Neuron (in vitro differentiated cells): Measurements from ENCODE around the gene DUSP19.
"Not testable (repeated sequence)": the region's sequence is repeated elsewhere in the genome, so short reads cannot be mapped to it uniquely, and the experiment has no call there.

Experiments
- H2AFZ ChIP-seq: one replicate; pipeline ENCODE4 v1.6.1; 2013; ENCODE audit warnings: low read depth, mild to moderate bottlenecking, inconsistent platforms, low read length, moderate library complexity
- H3K27me3 ChIP-seq: one replicate; pipeline ENCODE4 v1.6.1; 2013; ENCODE audit warnings: low read length; ENCODE audit not compliant: insufficient read depth
- H3K36me3 ChIP-seq: one replicate; pipeline ENCODE4 v1.6.1; 2013; ENCODE audit warnings: low read length; ENCODE audit not compliant: insufficient read depth
- H3K4me1 ChIP-seq: one replicate; pipeline ENCODE4 v1.6.1; 2013; ENCODE audit warnings: low read length; ENCODE audit not compliant: insufficient read depth
- H3K4me3 ChIP-seq: 2 replicates; pipeline ENCODE4 v1.5.1; 2013; ENCODE audit warnings: mild to moderate bottlenecking, low read length, moderate library complexity
- H3K9me3 ChIP-seq: one replicate; pipeline ENCODE4 v1.6.1; 2013; ENCODE audit warnings: low read length

DUSP19 gene

GRCh38 chr2:183043580-183043979 is 35.0 kb upstream of the DUSP19 start:
- H3K36me3 ChIP-seq, H3K4me1 ChIP-seq, H3K4me3 ChIP-seq, H2AFZ ChIP-seq, H3K9me3 ChIP-seq, H3K27me3 ChIP-seq: not testable (repeated sequence)

- not testable (repeated sequence) for H3K4me3 ChIP-seq, H3K27me3 ChIP-seq, H2AFZ ChIP-seq, H3K36me3 ChIP-seq, H3K4me1 ChIP-seq, H3K9me3 ChIP-seq
Measured at GRCh38 chr2:183047486-183048125, 30.9 kb upstream of the DUSP19 start.

GRCh38 chr2:183049420-183049819 is 29.1 kb upstream of the DUSP19 start:
- Histone ChIP-seq H3K4me3 (no peak overlapping the region), H3K27me3 (peaks cover 5% of the 10 kb centered on the region), H3K4me1 (no peaks in the 10 kb centered on the region), H2AFZ (no peak overlapping the region), H3K9me3 (no peaks in the 10 kb centered on the region), H3K36me3 (no peaks in the 10 kb centered on the region)

GRCh38 chr2:183057333-183057985 is 21.1 kb upstream of the DUSP19 start:
- Histone ChIP-seq H3K4me3 (no peak overlapping the region), H3K27me3 (peaks cover 2% of the 10 kb centered on the region)

GRCh38 chr2:183059561-183059960 is 19.0 kb upstream of the DUSP19 start:
- peaks cover 6% of the 10 kb centered on the region for H3K4me1 ChIP-seq
- no peaks in the 10 kb centered on the region for H3K27me3 ChIP-seq
- no peak overlapping the region for H2AFZ ChIP-seq
- no peaks in the 10 kb centered on the region for H3K9me3 ChIP-seq
- no peaks in the 10 kb centered on the region for H3K36me3 ChIP-seq
- no peak overlapping the region for H3K4me3 ChIP-seq

More at GRCh38 chr2:183057333-183057985, 21.1 kb upstream of the DUSP19 start:
- Histone ChIP-seq H3K36me3 (no peaks in the 10 kb centered on the region), H3K4me1 (no peaks in the 10 kb centered on the region), H3K9me3 (no peaks in the 10 kb centered on the region), H2AFZ (no peak overlapping the region)

GRCh38 chr2:183060571-183061231 is 17.8 kb upstream of the DUSP19 start:
- H3K36me3 ChIP-seq, result no peaks in the 10 kb centered on the region
- no peak overlapping the region for H2AFZ ChIP-seq
- H3K4me1 ChIP-seq, result peaks cover 6% of the 10 kb centered on the region
- no peak overlapping the region for H3K4me3 ChIP-seq
- H3K27me3 ChIP-seq, result no peaks in the 10 kb centered on the region
- no peaks in the 10 kb centered on the region for H3K9me3 ChIP-seq

- Histone ChIP-seq H3K27me3 (no peaks in the 10 kb centered on the region), H3K4me1 (peaks cover 6% of the 10 kb centered on the region), H2AFZ (no peak overlapping the region), H3K9me3 (no peaks in the 10 kb centered on the region), H3K36me3 (no peaks in the 10 kb centered on the region), H3K4me3 (no peak overlapping the region)
Measured at GRCh38 chr2:183063083-183063482, 15.5 kb upstream of the DUSP19 start.

- no peaks in the 10 kb centered on the region for H3K27me3 ChIP-seq
- no peak overlapping the region for H3K4me3 ChIP-seq
Measured at GRCh38 chr2:183068561-183068960, 10.0 kb upstream of the DUSP19 start.

GRCh38 chr2:183069174-183069573 is 9.4 kb upstream of the DUSP19 start:
- H2AFZ ChIP-seq, result no peak overlapping the region
- no peaks in the 10 kb centered on the region for H3K27me3 ChIP-seq
- peaks cover 12% of the 10 kb centered on the region for H3K9me3 ChIP-seq
- no peaks in the 10 kb centered on the region for H3K4me1 ChIP-seq
- H3K4me3 ChIP-seq, result no peak overlapping the region
- H3K36me3 ChIP-seq, result no peaks in the 10 kb centered on the region

More at GRCh38 chr2:183068561-183068960, 10.0 kb upstream of the DUSP19 start:
- H3K9me3 ChIP-seq, result peaks cover 12% of the 10 kb centered on the region
- no peak overlapping the region for H2AFZ ChIP-seq
- no peaks in the 10 kb centered on the region for H3K36me3 ChIP-seq
- no peaks in the 10 kb centered on the region for H3K4me1 ChIP-seq

GRCh38 chr2:183070942-183071844 is 7.4 kb upstream of the DUSP19 start:
- Histone ChIP-seq H3K9me3 (peaks cover 12% of the 10 kb centered on the region), H3K4me3 (no peak overlapping the region), H3K36me3 (no peaks in the 10 kb centered on the region), H3K4me1 (no peaks in the 10 kb centered on the region), H2AFZ (no peak overlapping the region), H3K27me3 (peaks cover 6% of the 10 kb centered on the region)

GRCh38 chr2:183072177-183072576 is 6.4 kb upstream of the DUSP19 start:
- Histone ChIP-seq H3K36me3 (no peaks in the 10 kb centered on the region), H3K4me1 (no peaks in the 10 kb centered on the region), H3K9me3 (peaks cover 12% of the 10 kb centered on the region), H3K4me3 (no peak overlapping the region), H3K27me3 (peaks cover 6% of the 10 kb centered on the region), H2AFZ (no peak overlapping the region)

- H3K4me1 ChIP-seq, result peaks cover 4% of the 10 kb centered on the region
- no peaks in the 10 kb centered on the region for H3K36me3 ChIP-seq
- H3K27me3 ChIP-seq, result peaks cover 6% of the 10 kb centered on the region
- peak overlapping the region; percentile 87 for H2AFZ ChIP-seq
- no peaks in the 10 kb centered on the region for H3K9me3 ChIP-seq
- H3K4me3 ChIP-seq, result peak overlapping the region; percentile 52
Measured at GRCh38 chr2:183078163-183078463, 434 bp upstream of the DUSP19 start.
